OCI-LY3 (cell line): ENCODE data around the gene ATP2C1.

Experiments
- H2AFZ ChIP-seq: fragments of 200-600, 300-600 bp; shearing (Covaris generic); 2 replicates; pipeline ENCODE4 v1.6.0; 2014; ENCODE audit warnings: antibody characterized with exemption, low read depth, low read length
- H3K27ac ChIP-seq: fragments of 200-600, 300-600 bp; sonication (generic); 2 replicates; pipeline ENCODE4 v1.5.1; 2014; ENCODE audit warnings: mild to moderate bottlenecking, low read length, moderate library complexity, mixed read lengths
- H3K27me3 ChIP-seq: fragments of 200-600, 300-600 bp; sonication (generic); 2 replicates; pipeline ENCODE4 v1.6.1; 2014; ENCODE audit warnings: low read depth, low read length, mixed read lengths
- H3K36me3 ChIP-seq: fragments of 200-600, 300-600 bp; sonication (generic); replicated peaks from 2 replicates; pipeline ENCODE3; 2014; ENCODE audit warnings: low read depth, low read length, mixed read lengths
- H3K4me1 ChIP-seq: fragments of 300-600, 200-600 bp; sonication (generic); 2 replicates; pipeline ENCODE4 v1.6.1; 2014; ENCODE audit warnings: low read length, mixed read lengths
- H3K4me2 ChIP-seq: fragments of 200-600, 300-600 bp; sonication (generic); 2 replicates; pipeline ENCODE4 v1.6.1; 2014; ENCODE audit warnings: low read length, mixed read lengths
- H3K4me3 ChIP-seq: fragments of 300-600, 200-600 bp; sonication (generic); 2 replicates; pipeline ENCODE4 v1.5.1; 2014; ENCODE audit warnings: antibody characterized with exemption, mild to moderate bottlenecking, low read length, moderate library complexity
- H3K79me2 ChIP-seq: fragments of 300-600, 200-600 bp; shearing (Covaris generic); 2 replicates; pipeline ENCODE4 v1.6.1; 2014; ENCODE audit warnings: mild to moderate bottlenecking, low read length, mixed read lengths
- H3K9ac ChIP-seq: fragments of 300-600, 200-600 bp; shearing (Covaris generic); 2 replicates; pipeline ENCODE4 v1.6.0; 2014; ENCODE audit warnings: mild to moderate bottlenecking, low read length, moderate library complexity
- H3K9me3 ChIP-seq: fragments of 200-600, 300-600 bp; shearing (Covaris generic); 2 replicates; pipeline ENCODE4 v1.6.1; 2014; ENCODE audit warnings: low read length, mixed read lengths; ENCODE audit not compliant: insufficient read depth
- H4K20me1 ChIP-seq: fragments of 200-600, 300-600 bp; sonication (generic); 2 replicates; pipeline ENCODE4 v1.6.1; 2016; ENCODE audit warnings: low read length, mixed read lengths; ENCODE audit not compliant: insufficient read depth
- CTCF ChIP-seq: fragments of 200-600, 300-600 bp; sonication (generic); IDR thresholded peaks from 2 replicates; pipeline ENCODE4 v1.5.1; 2014; ENCODE audit warnings: antibody characterized with exemption, low read length, low read depth
- EZH2phosphoT487 ChIP-seq: fragments of 200-600 bp; shearing (Covaris generic); IDR thresholded peaks from 2 replicates; pipeline ENCODE4 v1.6.1; 2018; ENCODE audit warnings: antibody characterized with exemption, mixed run types, low read depth

The ATP2C1 gene

GRCh38 chr3:130935761-130936492 lies 42.0 kb downstream of the ATP2C1 start:
- Histone ChIP-seq H2AFZ (no peak overlapping the region), H4K20me1 (no peaks in the 10 kb centered on the region), H3K9ac (no peak overlapping the region), H3K4me2 (no peak overlapping the region), H3K9me3 (no peaks in the 10 kb centered on the region), H3K4me1 (peaks cover 6% of the 10 kb centered on the region; the same call in 1 of the 2 replicates), H3K27ac (no peak overlapping the region), H3K36me3 (peaks cover 2% of the 10 kb centered on the region), H3K79me2 (no peaks in the 10 kb centered on the region), H3K4me3 (no peak overlapping the region), H3K27me3 (no peaks in the 10 kb centered on the region)
- no peak for TF ChIP-seq EZH2phosphoT487
- TF ChIP-seq CTCF = no peak

GRCh38 chr3:130939753-130940152 lies 45.9 kb downstream of the ATP2C1 start:
- Histone ChIP-seq H2AFZ (no peak overlapping the region), H3K4me3 (no peak overlapping the region), H3K9ac (no peak overlapping the region), H3K36me3 (peaks cover 21% of the 10 kb centered on the region), H3K79me2 (no peaks in the 10 kb centered on the region), H3K9me3 (no peaks in the 10 kb centered on the region), H3K27me3 (no peaks in the 10 kb centered on the region), H3K4me1 (no peaks in the 10 kb centered on the region), H3K4me2 (no peak overlapping the region), H4K20me1 (no peaks in the 10 kb centered on the region), H3K27ac (no peak overlapping the region)
- no peak for TF ChIP-seq CTCF
- no peak for TF ChIP-seq EZH2phosphoT487

DNA sequence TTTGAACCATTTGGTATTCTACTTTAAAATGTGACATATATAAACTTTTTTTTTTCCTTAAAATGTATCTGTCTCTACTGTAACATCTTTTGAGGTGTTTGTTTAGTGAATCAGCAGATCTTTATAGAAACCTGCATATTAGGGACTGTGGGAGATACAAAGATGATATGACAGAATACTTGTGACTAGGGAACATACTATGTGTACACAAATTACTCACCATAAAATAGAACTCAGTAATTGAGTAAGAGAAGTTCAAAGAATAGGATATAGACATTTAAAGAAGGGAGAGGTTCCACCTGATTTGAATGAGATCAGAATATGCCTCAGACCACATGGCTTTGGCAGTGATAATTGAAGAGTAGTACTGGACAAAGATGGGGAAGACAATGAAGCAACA lies 47.9 kb downstream of the ATP2C1 start:
- H3K4me2 ChIP-seq = no peak overlapping the region
- no peak overlapping the region for H3K4me3 ChIP-seq
- H3K27me3 ChIP-seq = no peaks in the 10 kb centered on the region
- H3K4me1 ChIP-seq = no peaks in the 10 kb centered on the region
- H3K27ac ChIP-seq = no peak overlapping the region
- TF ChIP-seq EZH2phosphoT487 = no peak
- no peak for TF ChIP-seq CTCF
- no peaks in the 10 kb centered on the region for H4K20me1 ChIP-seq
- H3K79me2 ChIP-seq = no peaks in the 10 kb centered on the region
- H3K9ac ChIP-seq = no peak overlapping the region
- H3K36me3 ChIP-seq = peaks cover 29% of the 10 kb centered on the region
- H2AFZ ChIP-seq = no peak overlapping the region
- H3K9me3 ChIP-seq = no peaks in the 10 kb centered on the region

GRCh38 chr3:130946882-130947281 lies 53.0 kb downstream of the ATP2C1 start:
- no peaks in the 10 kb centered on the region for H3K79me2 ChIP-seq
- H3K4me3 ChIP-seq = no peak overlapping the region
- no peak overlapping the region for H3K9ac ChIP-seq
- H3K4me1 ChIP-seq = peaks cover 20% of the 10 kb centered on the region
- H3K27ac ChIP-seq = no peak overlapping the region
- H4K20me1 ChIP-seq = no peaks in the 10 kb centered on the region
- no peak overlapping the region for H2AFZ ChIP-seq
- peaks cover 38% of the 10 kb centered on the region for H3K36me3 ChIP-seq
- no peaks in the 10 kb centered on the region for H3K9me3 ChIP-seq
- no peak for TF ChIP-seq CTCF
- no peak for TF ChIP-seq EZH2phosphoT487
- H3K4me2 ChIP-seq = no peak overlapping the region
- H3K27me3 ChIP-seq = no peaks in the 10 kb centered on the region
